GM12864 (cell line): ENCODE results near the gene CALCA.
A peak's percentile ranks its signal among the peaks of the same experiment; 100 is the strongest.
"Not testable (repeated sequence)": the region's sequence is repeated elsewhere in the genome, so short reads cannot be mapped to it uniquely, and the experiment has no call there.

Experiments used
- DNase-seq: peaks from one replicate; pipeline ENCODE4 v3.0.0-alpha.2; 2011; ENCODE audit warnings: low read depth
- H3K4me3 ChIP-seq: 2 replicates; pipeline ENCODE4 v1.5.1; 2011; ENCODE audit warnings: mild to moderate bottlenecking, low read depth, low read length, control low read depth
- CTCF ChIP-seq: IDR thresholded peaks from 2 replicates; pipeline ENCODE4 v1.5.1; 2011; ENCODE audit warnings: low read depth, mild to moderate bottlenecking, moderate library complexity, low read length, control low read depth, inconsistent platforms; ENCODE audit errors: missing control alignments

Gene CALCA

GRCh38 chr11:14971865-14972580 is at the start of gene CALCA:
Gene CALCA (minus strand): TSS chr11:14972351. CDS start chr11:14971192, 1,159 bp downstream.
- TF ChIP-seq CTCF, result no peak
- H3K4me3 ChIP-seq, result no peak within 1 kb of the TSS
- no peak for DNase-seq

- no peak for DNase-seq
- no peak for TF ChIP-seq CTCF
- no peak overlapping the region for H3K4me3 ChIP-seq
Measured at GRCh38 chr11:15016200-15016599, 44.0 kb upstream of the CALCA start.

GRCh38 chr11:15011776-15012345 is 39.7 kb upstream of the CALCA start:
- TF ChIP-seq CTCF, result no peak
- no peak overlapping the region for H3K4me3 ChIP-seq
- no peak for DNase-seq

GRCh38 chr11:15010865-15011264 is 38.7 kb upstream of the CALCA start:
- no peak overlapping the region for H3K4me3 ChIP-seq
- TF ChIP-seq CTCF, result no peak
- no peak for DNase-seq

- TF ChIP-seq CTCF, result peak; percentile 52
- peak; percentile 4 for DNase-seq
- H3K4me3 ChIP-seq, result no peak overlapping the region
Measured at GRCh38 chr11:15006139-15006759, 34.1 kb upstream of the CALCA start.

GRCh38 chr11:14988133-14988532 is 16.0 kb upstream of the CALCA start:
- DNase-seq, H3K4me3 ChIP-seq: not testable (repeated sequence)

GRCh38 chr11:14981507-14981906 is 9.4 kb upstream of the CALCA start:
- TF ChIP-seq CTCF, result no peak
- no peak overlapping the region for H3K4me3 ChIP-seq
- no peak for DNase-seq
